ENCODE results near the gene LRRC8C. TPM values are rescaled to one million over a fixed set of nuclear protein-coding genes. Genes with fewer than 3 reads are reported as not detected.

LRRC8C gene
- total RNA-seq, 1 experiment from 2014 or later: 8.4 TPM

- ChIA-PET POLR2A (no interaction called here), RAD21 (ENCODE audit: low non-redundant PET in 1 of 2, low total read pairs in 2 of 2, uncharacterized antibody in 2 of 2, unreplicated experiment in 2 of 2) (no interaction called here), CTCF (no interaction called here)
- TF ChIP-seq FOSL1 (IDR thresholded peaks at IDR 0.05; ENCODE audit: low read depth) (no peak), ZFX (IDR thresholded peaks at IDR 0.05) (no peak), SIN3A (IDR thresholded peaks at IDR 0.05; ENCODE audit: low read depth) (no peak), MAX (IDR thresholded peaks at IDR 0.05) (no peak), TCF7L2 (IDR thresholded peaks at IDR 0.05; ENCODE audit: borderline replicate concordance, extremely low read depth, insufficient read depth, insufficient read length) (no peak), SP1 (IDR thresholded peaks at IDR 0.05; ENCODE audit: low read depth) (no peak), YY1 (IDR thresholded peaks at IDR 0.05; ENCODE audit: extremely low read depth, insufficient replicate concordance, low read depth, low read length) (no peak), CBX3 (IDR thresholded peaks at IDR 0.05; ENCODE audit: low read depth) (no peak)
- TF ChIP-seq, protein P1, sequence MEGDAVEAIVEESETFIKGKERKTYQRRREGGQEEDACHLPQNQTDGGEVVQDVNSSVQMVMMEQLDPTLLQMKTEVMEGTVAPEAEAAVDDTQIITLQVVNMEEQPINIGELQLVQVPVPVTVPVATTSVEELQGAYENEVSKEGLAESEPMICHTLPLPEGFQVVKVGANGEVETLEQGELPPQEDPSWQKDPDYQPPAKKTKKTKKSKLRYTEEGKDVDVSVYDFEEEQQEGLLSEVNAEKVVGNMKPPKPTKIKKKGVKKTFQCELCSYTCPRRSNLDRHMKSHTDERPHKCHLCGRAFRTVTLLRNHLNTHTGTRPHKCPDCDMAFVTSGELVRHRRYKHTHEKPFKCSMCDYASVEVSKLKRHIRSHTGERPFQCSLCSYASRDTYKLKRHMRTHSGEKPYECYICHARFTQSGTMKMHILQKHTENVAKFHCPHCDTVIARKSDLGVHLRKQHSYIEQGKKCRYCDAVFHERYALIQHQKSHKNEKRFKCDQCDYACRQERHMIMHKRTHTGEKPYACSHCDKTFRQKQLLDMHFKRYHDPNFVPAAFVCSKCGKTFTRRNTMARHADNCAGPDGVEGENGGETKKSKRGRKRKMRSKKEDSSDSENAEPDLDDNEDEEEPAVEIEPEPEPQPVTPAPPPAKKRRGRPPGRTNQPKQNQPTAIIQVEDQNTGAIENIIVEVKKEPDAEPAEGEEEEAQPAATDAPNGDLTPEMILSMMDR (IDR thresholded peaks at IDR 0.05 in 2 of 3, conservative IDR thresholded peaks at IDR 0.05 in 1 of 3; ENCODE audit: borderline replicate concordance in 1 of 3, insufficient read depth in 1 of 3, low read depth in 2 of 3, low read length in 2 of 3): no peak
- ATAC-seq (no peak), DNase-seq (ENCODE audit: low read depth, low spot score) (no peak)
- no peaks in the 10 kb centered on the region for H3K9me2 ChIP-seq (ENCODE audit: insufficient read depth)
- no peak overlapping the region for H3K4me2 ChIP-seq (ENCODE audit: low read length)
- H2AFZ ChIP-seq (ENCODE audit: low read depth, low read length, poor library complexity, severe bottlenecking): no peak overlapping the region
- H3K27ac ChIP-seq (ENCODE audit: low read depth, low read length): no peak overlapping the region
- no peaks in the 10 kb centered on the region for H3K79me2 ChIP-seq (ENCODE audit: insufficient read depth, low read length)
- H3K36me3 ChIP-seq (ENCODE audit: control insufficient read depth in 1 of 2, insufficient read depth in 2 of 2, low read length in 2 of 2): no peaks in the 10 kb centered on the region
- H3K9me3 ChIP-seq (ENCODE audit: control insufficient read depth in 1 of 2, insufficient read depth in 1 of 2, low read depth in 1 of 2, low read length in 2 of 2): no peaks in the 10 kb centered on the region
- H3K9ac ChIP-seq (ENCODE audit: low read length): no peak overlapping the region
- no peaks in the 10 kb centered on the region for H4K20me1 ChIP-seq (ENCODE audit: insufficient read depth)
- BruUV-seq (replicated peaks): no TSS peak
- no peaks in the 10 kb centered on the region for H3K27me3 ChIP-seq (ENCODE audit: insufficient read depth, low read length)
- no peak overlapping the region for H3K4me3 ChIP-seq (replicated peaks in 1 of 2; ENCODE audit: low read depth in 1 of 2, low read length in 2 of 2)
- intact Hi-C loops (cut with micrococcal nuclease): no loop called here
- peaks cover 0 to 5% of the 10 kb centered on the region in 2 experiments; a peak in 1 of 4 replicates for H3K4me1 ChIP-seq (ENCODE audit: control insufficient read depth in 1 of 2, insufficient read depth in 2 of 2, low read length in 2 of 2)
These were observed 94.8 kb downstream of the LRRC8C start for GRCh38 chr1:89727517-89728312.

All from HCT116 (cell line).